Lower leg skin (tissue), 3 donors: ENCODE data around the gene CHD1.

Experiments
- POLR2A ChIP-seq, 2 donors: fragments of 450-650 bp; IDR thresholded peaks; one replicate each; pipeline ENCODE4 v1.6.1; 2016 to 2017; ENCODE audit warnings: antibody characterized with exemption in 2 of 2, mild to moderate bottlenecking in 1 of 2, moderate library complexity in 1 of 2
- TF ChIP-seq, protein P1 (sequence below), 3 donors: fragments of 450-650 bp; IDR thresholded peaks; one replicate each; pipeline ENCODE4 v1.5.1; 2016; ENCODE audit warnings: antibody characterized with exemption in 3 of 3, mild to moderate bottlenecking in 3 of 3, moderate library complexity in 2 of 3

DNA sequence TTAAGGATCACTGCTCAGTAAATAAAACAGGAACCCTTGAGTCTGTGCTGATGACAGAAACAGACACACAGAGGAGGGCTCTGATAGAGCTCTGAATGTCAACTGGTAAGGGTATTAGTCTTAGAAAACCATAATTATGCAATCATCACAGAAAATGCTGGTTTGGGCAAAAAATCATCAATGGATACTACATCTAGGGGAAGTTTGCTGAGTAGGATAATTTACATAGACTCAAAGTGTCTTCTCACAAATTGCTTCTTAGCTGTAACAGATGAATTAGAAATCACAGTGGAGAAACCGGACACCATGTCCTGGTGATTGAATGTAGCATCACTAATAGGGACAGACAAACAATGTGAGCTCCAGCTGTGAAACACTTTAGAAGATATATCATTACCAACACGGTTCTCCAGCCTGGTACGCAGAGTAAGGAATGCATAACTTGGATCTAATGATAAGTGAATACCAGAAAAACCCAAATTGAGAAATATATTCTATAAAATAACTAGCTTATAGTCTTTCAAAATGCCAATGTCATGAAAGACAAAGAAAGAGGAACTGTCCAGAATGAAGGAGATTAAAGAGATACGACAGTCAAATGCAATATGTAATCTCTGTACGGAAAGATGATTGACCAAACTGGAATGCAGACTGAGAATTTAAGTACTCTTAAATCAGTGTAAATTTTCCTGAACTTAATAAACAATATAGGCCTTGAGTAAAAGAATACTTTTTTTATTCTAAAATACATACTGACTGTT, 17.3 kb downstream of the CHD1 start:
- TF ChIP-seq, protein P1, sequence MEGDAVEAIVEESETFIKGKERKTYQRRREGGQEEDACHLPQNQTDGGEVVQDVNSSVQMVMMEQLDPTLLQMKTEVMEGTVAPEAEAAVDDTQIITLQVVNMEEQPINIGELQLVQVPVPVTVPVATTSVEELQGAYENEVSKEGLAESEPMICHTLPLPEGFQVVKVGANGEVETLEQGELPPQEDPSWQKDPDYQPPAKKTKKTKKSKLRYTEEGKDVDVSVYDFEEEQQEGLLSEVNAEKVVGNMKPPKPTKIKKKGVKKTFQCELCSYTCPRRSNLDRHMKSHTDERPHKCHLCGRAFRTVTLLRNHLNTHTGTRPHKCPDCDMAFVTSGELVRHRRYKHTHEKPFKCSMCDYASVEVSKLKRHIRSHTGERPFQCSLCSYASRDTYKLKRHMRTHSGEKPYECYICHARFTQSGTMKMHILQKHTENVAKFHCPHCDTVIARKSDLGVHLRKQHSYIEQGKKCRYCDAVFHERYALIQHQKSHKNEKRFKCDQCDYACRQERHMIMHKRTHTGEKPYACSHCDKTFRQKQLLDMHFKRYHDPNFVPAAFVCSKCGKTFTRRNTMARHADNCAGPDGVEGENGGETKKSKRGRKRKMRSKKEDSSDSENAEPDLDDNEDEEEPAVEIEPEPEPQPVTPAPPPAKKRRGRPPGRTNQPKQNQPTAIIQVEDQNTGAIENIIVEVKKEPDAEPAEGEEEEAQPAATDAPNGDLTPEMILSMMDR (IDR thresholded peaks at IDR 0.05) = no peak
- no peak for TF ChIP-seq POLR2A (IDR thresholded peaks at IDR 0.05)
